ENCODE results near the gene OTOA.

DNA sequence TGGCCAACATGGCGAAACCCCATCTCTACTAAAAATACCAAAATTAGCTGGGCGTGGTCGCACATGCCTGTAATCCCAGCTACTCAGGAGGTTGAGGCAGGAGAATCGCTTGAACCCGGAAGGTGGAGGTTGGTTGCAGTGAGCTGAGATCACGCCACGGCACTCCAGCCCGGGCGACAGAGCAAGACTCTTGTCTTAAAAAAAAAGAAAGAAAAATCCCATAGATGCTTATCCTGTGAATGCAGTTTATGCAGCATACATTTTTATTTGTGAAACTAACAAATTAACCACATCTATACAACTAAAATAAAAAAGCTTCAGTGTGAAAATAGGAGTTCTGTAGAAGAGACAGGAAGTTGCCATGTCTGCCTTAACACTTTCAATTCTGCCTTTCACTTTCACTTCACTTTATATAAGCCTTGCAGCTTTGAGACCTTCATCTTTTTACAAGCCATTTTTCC, 18.5 kb upstream of the OTOA start:
- TF ChIP-seq POLR2AphosphoS5 (IDR thresholded peaks at IDR 0.05; ENCODE audit: low read depth, low read length): no peak
- no peak for TF ChIP-seq POLR2A (IDR thresholded peaks at IDR 0.05; ENCODE audit: low read depth, low read length)
- no peak for TF ChIP-seq TAF1 (IDR thresholded peaks at IDR 0.05; ENCODE audit: borderline replicate concordance, low read depth, low read length)
